HPDE6-E6E7 (cell line): ENCODE data around the gene ZNF408.
"Not testable (repeated sequence)": the region's sequence is repeated elsewhere in the genome, so short reads cannot be mapped to it uniquely, and the experiment has no call there.

ENCODE experiments used
- DNase-seq: peaks from one replicate; pipeline ENCODE4 v3.0.0; 2011; ENCODE audit warnings: missing footprints; ENCODE audit errors: extremely low spot score

Gene ZNF408

DNA sequence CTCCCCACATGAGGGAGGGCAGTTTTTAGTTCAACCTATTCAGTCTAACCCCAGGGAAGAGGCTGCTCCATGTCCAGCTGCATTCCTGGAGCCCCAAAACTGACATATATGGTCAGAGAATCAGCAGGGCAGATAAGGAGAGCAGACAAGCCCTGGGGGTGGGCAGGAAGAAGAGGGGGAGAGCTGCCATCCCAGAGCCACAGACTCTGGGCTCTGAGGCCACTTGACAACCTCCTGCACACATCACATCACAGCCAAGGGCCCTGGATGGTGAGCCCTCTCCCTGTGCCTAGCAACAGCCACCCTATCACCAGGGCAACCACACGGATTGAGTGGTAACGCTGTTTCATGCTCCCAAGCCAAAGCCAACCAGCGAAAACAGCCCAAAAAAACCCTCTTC lies 3.5 kb upstream of the ZNF408 start:
- no peak for DNase-seq

DNA sequence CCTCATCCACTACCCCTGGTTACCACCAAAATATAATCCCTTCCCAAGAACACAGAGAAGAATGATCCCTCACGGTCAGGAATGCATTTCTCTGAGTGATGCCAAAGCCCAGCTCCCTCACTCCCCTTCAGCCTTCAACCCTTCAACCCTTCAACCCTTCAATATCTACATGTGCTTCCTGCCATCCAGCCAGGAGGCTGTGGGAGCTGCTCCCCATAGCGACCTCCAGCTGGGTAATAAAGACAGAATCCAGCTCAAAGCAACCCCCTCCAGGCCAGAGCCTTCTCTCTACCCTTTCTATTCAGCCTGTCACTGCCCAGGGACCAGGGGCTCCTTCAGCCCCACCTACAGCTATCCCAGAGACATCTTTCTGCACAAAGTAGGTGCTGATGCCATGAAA lies 3.1 kb upstream of the ZNF408 start:
- no peak for DNase-seq

DNA sequence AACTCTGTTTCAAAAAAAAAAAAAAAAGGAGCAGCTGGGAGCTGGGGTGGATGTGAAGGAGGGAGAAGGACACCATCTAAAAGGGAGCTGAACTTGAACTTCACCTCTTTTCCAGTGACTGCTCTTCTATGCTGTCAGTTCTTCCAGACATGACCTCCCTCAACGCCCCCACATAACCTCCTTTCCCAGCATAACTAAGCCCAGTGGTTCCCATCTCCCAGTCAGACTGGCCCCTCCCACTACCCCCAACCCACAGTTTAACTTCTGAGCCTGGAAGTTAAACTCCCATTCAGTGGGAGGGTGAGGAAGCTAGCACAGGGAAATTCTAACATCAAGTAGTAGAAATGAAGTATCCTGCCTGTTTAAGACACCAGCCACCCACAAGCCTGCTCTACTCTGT lies 2.2 kb upstream of the ZNF408 start:
- DNase-seq = no peak

DNA sequence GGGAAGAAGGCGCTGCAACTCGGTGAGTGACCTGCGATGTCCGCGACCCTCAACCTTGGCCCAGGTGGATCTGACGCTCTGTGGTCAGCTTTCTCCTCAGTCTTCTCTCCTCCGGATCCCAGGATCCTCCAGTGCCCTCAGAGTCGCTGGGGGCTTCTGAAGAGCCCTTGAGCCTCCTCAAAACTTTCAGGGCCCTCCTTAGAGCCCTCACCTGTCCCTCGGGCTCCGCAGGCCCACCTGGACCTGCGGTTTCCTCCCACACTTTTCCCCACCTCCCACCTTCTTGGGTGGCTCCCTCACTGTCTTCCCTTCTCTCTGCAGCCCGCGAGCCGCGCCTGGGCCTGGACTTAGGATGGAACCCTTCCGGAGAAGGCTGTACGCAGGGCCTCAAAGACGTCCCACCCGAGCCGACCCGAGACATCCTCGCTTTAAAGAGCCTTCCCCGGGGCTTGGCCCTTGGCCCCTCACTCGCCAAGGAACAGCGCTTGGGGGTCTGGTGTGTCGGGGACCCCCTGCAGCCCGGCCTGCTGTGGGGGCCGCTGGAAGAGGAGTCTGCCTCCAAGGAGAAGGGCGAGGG lies 335 bp downstream of the ZNF408 start:
- DNase-seq = no peak

DNA sequence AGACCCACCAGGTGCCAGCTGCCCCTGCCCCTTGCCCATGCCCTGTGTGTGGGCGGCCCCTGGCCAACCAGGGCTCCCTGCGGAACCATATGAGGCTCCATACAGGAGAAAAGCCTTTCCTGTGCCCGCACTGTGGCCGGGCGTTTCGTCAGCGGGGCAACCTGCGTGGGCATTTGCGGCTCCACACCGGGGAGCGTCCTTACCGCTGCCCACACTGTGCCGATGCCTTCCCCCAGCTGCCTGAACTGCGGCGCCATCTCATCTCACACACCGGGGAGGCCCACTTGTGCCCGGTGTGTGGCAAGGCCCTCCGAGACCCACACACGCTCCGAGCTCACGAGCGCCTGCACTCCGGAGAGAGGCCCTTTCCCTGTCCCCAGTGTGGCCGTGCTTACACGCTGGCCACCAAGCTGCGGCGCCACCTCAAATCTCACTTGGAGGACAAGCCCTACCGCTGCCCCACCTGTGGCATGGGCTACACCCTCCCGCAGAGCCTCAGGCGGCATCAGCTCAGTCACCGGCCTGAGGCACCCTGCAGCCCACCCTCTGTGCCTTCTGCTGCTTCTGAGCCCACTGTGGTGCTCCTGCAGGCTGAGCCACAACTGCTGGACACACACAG lies 4.3 kb downstream of the ZNF408 start:
- DNase-seq = no peak

DNA sequence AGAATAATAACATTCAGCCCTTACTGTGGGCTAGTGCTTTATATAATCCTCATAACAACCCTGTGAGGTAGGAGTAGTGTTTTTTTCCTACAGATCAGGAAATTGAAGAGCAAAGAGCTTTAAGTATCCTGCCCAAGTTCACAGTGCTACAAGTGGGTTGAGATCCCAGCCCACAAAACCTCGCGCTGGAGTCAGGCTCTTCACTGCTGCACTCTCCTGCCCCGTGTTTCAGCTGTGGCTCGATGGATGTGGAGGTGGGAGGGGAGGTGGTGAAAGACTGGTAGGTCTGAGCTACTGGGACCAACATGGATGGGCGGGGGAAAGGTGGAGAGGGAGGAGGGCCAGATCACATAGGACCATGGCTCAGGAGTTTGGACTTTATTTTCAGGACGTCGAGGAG lies 6.1 kb downstream of the ZNF408 start:
- DNase-seq = no peak

DNA sequence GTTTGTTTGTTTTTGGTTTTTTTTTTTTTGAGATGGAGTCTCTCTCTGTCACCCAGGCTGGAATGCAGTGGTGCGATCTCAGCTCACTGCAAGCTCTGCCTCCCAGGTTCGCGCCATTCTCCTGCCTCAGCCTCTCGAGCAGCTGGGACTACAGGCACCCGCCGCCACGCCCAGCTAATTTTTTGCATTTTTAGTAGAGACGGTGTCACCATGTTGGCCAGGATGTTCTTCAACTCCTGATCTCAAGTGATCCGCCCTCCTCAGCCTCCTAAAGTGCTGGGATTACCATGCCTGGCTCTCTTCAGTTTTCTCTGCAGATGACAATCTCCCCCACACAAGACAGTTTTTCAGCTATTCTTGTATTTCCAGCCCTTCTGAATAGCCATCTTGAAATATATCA lies 8.5 kb downstream of the ZNF408 start:
- not testable (repeated sequence) for DNase-seq

DNA sequence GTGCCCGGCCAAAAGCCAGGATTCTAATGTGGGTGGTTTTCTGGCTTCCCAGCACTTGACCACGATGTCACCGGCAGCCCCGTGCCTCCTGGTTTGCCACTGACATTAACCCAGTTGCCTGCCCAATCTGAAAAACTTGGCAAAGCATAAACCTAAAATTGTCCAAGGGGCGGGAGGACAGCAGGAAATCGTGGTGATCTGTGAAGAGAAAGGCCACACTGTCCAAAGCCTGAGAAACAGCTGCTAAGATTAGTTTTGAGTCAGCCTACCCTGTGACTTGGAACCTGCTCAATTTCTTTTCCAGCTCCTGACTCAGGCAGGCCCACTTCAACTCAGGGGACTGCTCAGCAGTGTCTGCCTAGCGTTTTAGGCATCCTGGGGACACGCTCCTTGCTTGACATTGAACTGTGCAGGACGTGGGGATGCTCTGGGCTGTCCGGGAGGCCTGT lies 10.0 kb downstream of the ZNF408 start:
- DNase-seq = no peak

DNA sequence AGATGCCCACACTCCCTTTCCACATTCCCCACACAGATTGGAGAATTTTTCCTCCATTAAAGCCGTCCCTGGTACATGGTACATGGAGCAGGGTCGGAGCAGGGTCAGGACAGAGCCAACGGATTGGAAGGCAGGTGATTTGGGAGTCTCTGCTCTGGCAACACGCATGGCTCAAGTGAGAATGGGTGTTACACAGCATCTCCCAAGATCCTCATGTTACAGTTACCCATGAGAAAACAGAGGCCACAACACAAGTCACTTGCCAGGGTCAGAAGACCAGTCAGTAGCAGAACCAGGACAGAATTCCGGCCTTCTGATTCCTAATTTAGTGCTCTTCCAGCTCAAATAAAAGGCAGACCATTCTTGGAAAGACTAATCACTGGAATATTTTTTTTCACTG lies 10.5 kb downstream of the ZNF408 start:
- no peak for DNase-seq

DNA sequence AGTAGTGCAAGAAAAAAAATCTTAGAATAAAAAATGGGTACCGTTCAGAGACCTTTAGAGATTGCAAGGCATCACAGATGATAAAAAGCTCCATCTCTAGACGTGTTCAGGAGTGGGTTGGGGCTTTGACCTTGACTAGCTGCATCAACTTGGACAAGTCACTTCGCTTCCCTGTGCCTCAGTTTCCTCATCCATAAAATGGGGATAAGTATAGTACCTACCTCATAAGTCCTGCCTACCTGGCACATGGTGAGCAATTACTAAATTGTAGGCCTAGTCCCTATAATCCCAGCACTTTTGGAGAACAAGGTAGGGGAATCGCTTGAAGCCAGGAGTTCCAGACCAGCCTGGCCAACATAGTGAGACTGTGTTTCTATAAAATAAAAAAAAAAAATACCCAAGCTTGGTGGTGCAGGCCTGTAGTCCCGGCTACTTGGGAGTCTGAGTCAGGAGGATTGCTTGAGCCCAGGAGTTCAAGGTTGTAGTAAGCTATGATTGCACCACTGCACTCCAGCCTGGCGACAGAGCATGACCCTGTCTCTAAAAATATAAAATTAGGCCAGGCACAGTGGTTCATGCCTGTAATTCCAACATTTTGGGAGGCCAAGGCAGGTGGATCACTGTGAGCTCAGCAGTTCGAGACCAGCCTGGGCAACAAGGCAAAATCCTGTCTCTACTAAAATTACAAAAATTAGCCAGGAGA lies 12.2 kb downstream of the ZNF408 start:
- no peak for DNase-seq

DNA sequence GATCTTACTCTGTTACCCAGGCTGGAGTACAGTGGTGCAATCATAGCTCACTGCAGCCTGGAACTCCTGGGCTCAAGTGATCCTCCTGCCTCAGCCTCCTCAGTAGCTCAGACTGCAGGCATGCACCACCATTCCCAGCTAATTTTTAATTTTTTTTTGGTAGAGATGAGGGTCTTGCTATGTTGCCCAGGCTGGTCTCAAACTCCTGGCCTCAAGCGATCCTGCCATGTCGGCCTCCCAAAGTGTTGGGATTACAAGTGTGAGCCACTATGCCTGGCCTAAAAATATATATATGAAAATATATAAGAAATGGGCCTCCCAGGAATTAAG lies 17.0 kb downstream of the ZNF408 start:
- not testable (repeated sequence) for DNase-seq

DNA sequence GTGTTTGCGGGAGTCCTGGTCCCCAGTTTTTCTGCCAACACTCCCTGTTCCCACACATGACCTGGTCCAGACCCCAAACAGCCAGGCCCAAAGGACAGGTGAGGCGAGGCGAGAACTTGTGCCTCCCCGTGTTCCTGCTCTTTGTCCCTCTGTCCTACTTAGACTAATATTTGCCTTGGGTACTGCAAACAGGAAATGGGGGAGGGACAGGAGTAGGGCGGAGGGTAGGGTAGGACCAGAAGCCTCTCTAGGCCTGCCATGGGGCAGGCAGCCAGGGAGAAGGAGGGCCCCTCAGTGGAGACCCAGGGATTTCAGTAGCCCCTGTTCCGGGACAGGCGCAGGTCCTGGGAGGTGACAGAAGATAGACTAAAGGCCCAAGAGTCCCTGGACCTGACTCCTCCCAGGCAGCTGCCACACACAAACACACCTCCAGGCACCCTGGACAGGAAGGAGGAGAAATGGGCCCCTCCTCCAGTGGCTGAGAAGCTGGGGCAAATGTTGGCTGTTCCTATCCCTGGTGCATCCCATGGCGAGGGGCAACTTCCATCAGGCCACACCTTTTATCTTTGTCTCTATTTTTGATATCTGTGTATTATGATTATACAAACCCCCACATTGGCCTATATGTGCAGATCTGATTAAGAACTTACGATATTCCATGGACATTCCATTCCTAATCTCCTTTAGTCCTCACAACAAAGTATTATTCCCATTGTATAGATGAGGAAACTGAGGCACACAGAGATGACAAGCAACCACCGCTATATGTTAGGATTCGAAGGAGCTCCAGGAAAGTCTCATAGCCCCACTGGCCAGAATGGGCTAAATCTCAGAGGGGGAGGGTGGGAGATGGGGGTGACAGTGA lies 17.6 kb downstream of the ZNF408 start:
- DNase-seq = no peak

DNA sequence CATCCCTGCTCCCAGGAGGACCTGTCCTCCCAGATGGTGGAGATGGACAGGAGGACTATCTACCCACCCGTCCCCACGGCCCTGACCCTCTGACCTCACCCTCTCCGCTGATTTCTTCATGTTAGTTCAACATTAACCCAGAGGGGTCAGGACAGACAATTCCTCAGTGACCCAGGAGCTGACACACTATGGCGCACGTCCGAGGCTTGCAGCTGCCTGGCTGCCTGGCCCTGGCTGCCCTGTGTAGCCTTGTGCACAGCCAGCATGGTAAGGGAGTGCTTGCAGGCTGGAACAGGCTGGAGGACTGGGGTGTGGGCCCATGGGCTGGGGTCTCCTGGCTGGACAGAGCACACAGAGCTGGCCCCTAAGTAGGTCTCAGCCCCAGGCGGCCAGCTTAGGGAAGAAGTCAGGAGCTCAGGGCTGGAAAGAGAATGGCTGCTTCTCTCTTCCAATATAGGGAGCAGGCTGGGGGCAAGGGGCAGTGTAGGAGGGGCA lies 18.3 kb downstream of the ZNF408 start, which contains the start of gene F2:
Gene F2, plus strand, starts transcription at position 166 of the 495 bp plus-strand sequence. Its CDS starts 23 bp downstream, at position 189.
- no peak for DNase-seq

DNA sequence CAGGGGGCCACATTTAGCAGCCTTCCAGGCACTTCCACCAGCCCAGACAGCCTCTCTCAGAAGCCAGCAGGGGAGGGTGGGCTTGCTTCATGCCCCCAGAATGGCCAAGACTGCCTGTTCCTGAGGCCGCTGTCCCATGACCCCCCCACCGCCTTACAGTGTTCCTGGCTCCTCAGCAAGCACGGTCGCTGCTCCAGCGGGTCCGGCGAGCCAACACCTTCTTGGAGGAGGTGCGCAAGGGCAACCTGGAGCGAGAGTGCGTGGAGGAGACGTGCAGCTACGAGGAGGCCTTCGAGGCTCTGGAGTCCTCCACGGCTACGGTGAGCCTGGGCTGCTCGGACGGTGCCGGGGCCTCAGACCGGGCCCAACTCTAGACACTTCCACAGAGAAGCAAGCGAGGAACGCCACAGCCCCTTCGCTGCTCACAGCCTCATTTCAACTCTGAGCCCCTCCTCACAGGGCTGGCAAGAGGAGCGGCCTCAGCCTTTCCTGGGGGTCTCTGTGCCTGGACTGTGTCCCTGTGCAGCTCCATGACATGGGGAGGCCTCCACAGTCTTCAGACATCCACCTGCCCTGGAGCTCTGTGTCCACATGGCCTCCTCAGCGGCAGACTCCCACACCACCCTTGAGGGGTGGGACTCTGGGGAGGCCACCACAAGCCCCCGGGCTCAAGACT lies 18.9 kb downstream of the ZNF408 start:
- no peak for DNase-seq

DNA sequence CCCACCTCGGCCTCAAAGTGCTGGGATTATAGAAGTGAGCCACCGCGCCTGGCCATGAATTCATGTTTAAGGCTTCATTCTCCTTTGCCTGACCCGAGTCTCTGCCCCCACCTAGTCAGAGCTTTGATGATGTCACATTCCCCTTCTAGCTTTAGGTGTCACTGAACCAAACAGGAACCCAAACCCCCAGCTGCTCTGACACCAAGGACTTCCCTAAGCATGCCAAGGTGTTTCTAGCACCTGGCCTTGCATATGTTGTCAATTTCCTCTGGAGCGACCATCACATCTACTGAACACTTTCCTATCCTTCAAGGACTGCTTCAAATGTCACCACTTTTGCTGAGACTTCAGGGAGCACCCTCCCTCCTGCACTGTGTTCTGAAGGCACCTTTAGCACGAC lies 20.5 kb downstream of the ZNF408 start:
- DNase-seq = no peak

DNA sequence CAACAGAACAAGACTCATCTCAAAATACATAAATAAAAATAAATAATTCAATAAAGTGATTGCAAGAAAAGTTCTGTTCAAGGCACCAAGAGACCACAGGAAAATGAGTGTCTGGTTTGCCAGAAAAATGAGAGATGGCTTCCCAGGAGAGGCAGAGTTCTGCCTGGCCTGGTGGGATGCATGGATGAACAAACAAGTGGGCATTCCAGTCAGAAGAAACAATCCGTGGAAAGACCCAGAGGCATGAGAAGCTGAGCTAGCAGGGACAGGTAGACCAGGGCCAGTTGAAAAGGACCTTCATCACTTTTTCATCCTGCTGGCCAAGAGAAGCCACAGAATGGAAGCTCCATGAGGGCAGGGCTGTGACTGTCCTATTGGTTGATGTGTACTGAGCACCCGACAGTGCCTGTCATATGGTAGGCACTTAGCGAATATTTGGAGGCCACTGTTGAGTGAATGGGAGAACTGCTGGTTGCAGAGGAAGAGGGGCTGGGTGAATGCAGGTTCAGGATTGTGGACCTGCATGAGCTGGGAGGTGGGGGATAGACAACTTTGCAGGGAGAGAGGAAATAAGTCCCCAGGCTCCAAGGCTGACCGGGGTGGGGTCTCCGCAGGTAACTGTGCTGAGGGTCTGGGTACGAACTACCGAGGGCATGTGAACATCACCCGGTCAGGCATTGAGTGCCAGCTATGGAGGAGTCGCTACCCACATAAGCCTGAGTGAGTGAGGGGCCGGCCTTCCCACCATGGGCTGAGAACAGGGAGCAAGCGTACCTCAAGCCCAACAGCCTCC lies 21.9 kb downstream of the ZNF408 start:
- no peak for DNase-seq

DNA sequence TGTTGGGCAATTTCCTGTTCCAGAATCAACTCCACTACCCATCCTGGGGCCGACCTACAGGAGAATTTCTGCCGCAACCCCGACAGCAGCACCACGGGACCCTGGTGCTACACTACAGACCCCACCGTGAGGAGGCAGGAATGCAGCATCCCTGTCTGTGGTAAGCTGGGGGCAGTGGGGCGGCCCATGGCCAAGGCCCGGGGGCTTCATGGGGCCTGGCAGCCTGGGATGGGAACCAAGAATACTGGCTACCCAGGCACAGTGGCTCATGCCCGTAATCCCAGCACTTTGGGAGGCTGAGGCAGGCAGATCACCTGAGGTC lies 22.5 kb downstream of the ZNF408 start:
- no peak for DNase-seq

DNA sequence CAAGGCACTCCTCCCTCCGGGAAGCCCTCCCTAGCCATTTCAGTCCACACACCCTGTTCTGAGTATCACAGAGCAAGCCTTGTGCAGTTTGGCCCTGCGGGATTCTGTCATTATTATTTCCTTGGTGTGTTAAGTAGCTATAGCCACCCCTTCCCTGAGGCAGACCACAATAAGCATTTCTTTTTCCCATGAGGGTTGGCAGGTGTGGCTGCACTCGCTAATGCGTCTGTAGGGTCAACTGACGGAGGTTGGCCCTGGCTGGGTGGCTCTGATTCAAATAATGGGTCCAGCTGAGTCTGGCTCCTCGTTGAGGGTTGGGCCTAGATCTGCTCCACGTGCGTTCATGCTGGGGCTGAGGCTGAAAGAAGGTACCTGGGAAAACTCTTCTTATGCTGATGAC lies 23.3 kb downstream of the ZNF408 start:
- DNase-seq = no peak

DNA sequence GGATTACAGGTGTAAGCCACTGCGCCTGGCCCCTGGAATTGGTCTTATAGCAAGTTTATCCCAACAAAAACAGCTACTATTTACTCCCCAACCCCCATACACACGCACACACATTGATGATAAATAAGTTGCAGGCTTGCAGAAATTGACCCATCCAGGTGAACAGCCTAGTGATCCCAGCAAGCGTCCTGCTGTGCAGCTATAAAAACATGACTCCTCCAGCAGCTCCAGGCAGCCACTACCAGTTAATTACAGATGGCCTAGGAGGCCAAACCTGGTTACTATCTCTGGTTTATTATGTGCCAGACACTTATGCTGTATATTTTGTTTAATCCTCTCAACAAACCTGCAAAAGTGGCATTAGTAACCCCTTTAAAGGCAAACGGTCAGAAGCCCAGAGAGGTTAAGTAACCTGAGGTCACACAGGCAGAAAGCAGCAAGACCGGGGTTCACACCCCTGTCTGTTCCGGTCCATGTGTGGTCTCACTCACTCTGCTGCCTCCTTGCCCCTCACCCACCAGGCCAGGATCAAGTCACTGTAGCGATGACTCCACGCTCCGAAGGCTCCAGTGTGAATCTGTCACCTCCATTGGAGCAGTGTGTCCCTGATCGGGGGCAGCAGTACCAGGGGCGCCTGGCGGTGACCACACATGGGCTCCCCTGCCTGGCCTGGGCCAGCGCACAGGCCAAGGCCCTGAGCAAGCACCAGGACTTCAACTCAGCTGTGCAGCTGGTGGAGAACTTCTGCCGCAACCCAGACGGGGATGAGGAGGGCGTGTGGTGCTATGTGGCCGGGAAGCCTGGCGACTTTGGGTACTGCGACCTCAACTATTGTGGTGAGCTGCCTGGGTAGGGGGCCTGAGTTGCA lies 24.7 kb downstream of the ZNF408 start:
- DNase-seq = no peak
